OCI-LY3 (cell line): ENCODE results near the gene PMVK.

ENCODE experiments used
- H2AFZ ChIP-seq: fragments of 200-600, 300-600 bp; shearing (Covaris generic); 2 replicates; pipeline ENCODE4 v1.6.0; 2014; ENCODE audit warnings: antibody characterized with exemption, low read depth, low read length
- H3K27ac ChIP-seq: fragments of 200-600, 300-600 bp; sonication (generic); 2 replicates; pipeline ENCODE4 v1.5.1; 2014; ENCODE audit warnings: mild to moderate bottlenecking, low read length, moderate library complexity, mixed read lengths
- H3K27me3 ChIP-seq: fragments of 200-600, 300-600 bp; sonication (generic); 2 replicates; pipeline ENCODE4 v1.6.1; 2014; ENCODE audit warnings: low read depth, low read length, mixed read lengths
- H3K36me3 ChIP-seq: fragments of 200-600, 300-600 bp; sonication (generic); replicated peaks from 2 replicates; pipeline ENCODE3; 2014; ENCODE audit warnings: low read depth, low read length, mixed read lengths
- H3K4me1 ChIP-seq: fragments of 300-600, 200-600 bp; sonication (generic); 2 replicates; pipeline ENCODE4 v1.6.1; 2014; ENCODE audit warnings: low read length, mixed read lengths
- H3K4me2 ChIP-seq: fragments of 200-600, 300-600 bp; sonication (generic); 2 replicates; pipeline ENCODE4 v1.6.1; 2014; ENCODE audit warnings: low read length, mixed read lengths
- H3K4me3 ChIP-seq: fragments of 300-600, 200-600 bp; sonication (generic); 2 replicates; pipeline ENCODE4 v1.5.1; 2014; ENCODE audit warnings: antibody characterized with exemption, mild to moderate bottlenecking, low read length, moderate library complexity
- H3K79me2 ChIP-seq: fragments of 300-600, 200-600 bp; shearing (Covaris generic); 2 replicates; pipeline ENCODE4 v1.6.1; 2014; ENCODE audit warnings: mild to moderate bottlenecking, low read length, mixed read lengths
- H3K9ac ChIP-seq: fragments of 300-600, 200-600 bp; shearing (Covaris generic); 2 replicates; pipeline ENCODE4 v1.6.0; 2014; ENCODE audit warnings: mild to moderate bottlenecking, low read length, moderate library complexity
- H3K9me3 ChIP-seq: fragments of 200-600, 300-600 bp; shearing (Covaris generic); 2 replicates; pipeline ENCODE4 v1.6.1; 2014; ENCODE audit warnings: low read length, mixed read lengths; ENCODE audit not compliant: insufficient read depth
- H4K20me1 ChIP-seq: fragments of 200-600, 300-600 bp; sonication (generic); 2 replicates; pipeline ENCODE4 v1.6.1; 2016; ENCODE audit warnings: low read length, mixed read lengths; ENCODE audit not compliant: insufficient read depth
- EZH2phosphoT487 ChIP-seq: fragments of 200-600 bp; shearing (Covaris generic); IDR thresholded peaks from 2 replicates; pipeline ENCODE4 v1.6.1; 2018; ENCODE audit warnings: antibody characterized with exemption, mixed run types, low read depth
- TF ChIP-seq, protein P1 (sequence below): fragments of 200-600, 300-600 bp; sonication (generic); IDR thresholded peaks from 2 replicates; pipeline ENCODE4 v1.5.1; 2014; ENCODE audit warnings: antibody characterized with exemption, low read length, low read depth

PMVK gene

DNA sequence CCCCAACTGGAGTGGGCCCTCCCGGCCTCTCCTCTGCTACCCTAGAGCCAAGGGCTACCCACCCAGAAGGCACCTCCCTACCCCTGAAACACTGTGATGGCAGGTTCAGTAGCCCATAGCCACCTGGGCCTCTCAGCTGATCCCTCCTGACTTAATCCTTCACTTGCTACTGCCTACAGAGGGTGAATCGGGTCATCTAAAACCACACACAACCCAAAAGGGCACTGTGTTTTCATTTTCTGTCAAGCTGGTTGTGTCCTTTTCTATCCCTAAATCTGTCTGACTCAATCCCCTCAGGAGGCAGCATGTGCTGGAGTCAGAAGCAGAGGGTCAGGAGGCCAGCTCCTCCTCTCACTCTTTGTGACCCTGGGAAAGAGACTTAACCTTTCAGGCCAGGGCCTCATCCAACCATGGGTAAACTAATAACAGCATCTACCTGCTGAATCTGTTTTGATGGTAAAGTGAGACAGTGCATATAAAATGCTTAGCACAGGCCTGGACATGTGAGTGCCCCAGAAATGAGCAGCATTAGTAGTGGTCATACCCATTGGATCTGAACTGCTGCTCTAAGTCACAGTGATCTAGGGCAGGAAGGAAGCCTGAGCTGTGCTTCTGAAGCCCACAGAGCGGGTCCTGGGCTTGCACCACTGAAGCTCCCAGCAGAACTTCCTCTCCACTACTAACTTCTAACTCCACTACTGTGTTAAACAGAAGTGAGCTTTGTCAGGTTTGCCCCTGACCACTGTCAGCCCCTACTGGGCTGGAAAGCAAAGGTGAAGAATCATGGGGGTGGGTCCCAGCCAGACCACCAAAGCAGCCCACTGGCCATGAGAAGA, 11.0 kb downstream of the PMVK start:
- H3K79me2 ChIP-seq, result no peaks in the 10 kb centered on the region
- no peak overlapping the region for H2AFZ ChIP-seq
- no peaks in the 10 kb centered on the region for H3K4me1 ChIP-seq
- peaks cover 44% of the 10 kb centered on the region for H3K36me3 ChIP-seq
- no peaks in the 10 kb centered on the region for H3K9me3 ChIP-seq
- H3K9ac ChIP-seq, result no peak overlapping the region
- H4K20me1 ChIP-seq, result no peaks in the 10 kb centered on the region
- TF ChIP-seq, protein P1, sequence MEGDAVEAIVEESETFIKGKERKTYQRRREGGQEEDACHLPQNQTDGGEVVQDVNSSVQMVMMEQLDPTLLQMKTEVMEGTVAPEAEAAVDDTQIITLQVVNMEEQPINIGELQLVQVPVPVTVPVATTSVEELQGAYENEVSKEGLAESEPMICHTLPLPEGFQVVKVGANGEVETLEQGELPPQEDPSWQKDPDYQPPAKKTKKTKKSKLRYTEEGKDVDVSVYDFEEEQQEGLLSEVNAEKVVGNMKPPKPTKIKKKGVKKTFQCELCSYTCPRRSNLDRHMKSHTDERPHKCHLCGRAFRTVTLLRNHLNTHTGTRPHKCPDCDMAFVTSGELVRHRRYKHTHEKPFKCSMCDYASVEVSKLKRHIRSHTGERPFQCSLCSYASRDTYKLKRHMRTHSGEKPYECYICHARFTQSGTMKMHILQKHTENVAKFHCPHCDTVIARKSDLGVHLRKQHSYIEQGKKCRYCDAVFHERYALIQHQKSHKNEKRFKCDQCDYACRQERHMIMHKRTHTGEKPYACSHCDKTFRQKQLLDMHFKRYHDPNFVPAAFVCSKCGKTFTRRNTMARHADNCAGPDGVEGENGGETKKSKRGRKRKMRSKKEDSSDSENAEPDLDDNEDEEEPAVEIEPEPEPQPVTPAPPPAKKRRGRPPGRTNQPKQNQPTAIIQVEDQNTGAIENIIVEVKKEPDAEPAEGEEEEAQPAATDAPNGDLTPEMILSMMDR, result no peak
- TF ChIP-seq EZH2phosphoT487, result no peak
- no peak overlapping the region for H3K27ac ChIP-seq
- H3K4me2 ChIP-seq, result no peak overlapping the region
- no peaks in the 10 kb centered on the region for H3K27me3 ChIP-seq
- H3K4me3 ChIP-seq, result no peak overlapping the region

DNA sequence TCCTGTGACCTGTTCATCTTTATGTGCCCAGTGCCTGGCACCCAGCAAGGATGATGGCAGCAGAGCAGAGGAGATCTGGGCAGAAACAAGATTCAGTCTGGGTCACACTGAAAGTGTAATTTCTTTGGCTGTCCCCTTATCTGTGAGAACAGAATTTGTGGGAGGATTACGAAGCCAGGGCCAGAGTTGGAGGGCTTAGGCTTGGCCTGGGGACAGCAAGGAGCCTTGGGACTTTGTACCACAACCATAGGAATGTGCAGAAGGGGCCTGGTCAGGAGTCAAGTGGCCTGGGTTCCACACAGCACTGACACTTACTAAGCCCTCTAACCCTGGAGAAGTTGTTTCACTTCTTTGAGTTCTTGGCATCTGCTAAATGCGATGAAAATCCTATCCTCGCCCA, 12.8 kb downstream of the PMVK start:
- Histone ChIP-seq H3K4me1 (no peaks in the 10 kb centered on the region), H3K4me2 (no peak overlapping the region), H2AFZ (no peak overlapping the region), H3K79me2 (no peaks in the 10 kb centered on the region), H3K36me3 (peaks cover 37% of the 10 kb centered on the region), H3K4me3 (no peak overlapping the region), H3K9ac (no peak overlapping the region), H3K27ac (no peak overlapping the region), H3K9me3 (no peaks in the 10 kb centered on the region), H3K27me3 (no peaks in the 10 kb centered on the region), H4K20me1 (no peaks in the 10 kb centered on the region)
- TF ChIP-seq, protein P1, result no peak
- no peak for TF ChIP-seq EZH2phosphoT487

DNA sequence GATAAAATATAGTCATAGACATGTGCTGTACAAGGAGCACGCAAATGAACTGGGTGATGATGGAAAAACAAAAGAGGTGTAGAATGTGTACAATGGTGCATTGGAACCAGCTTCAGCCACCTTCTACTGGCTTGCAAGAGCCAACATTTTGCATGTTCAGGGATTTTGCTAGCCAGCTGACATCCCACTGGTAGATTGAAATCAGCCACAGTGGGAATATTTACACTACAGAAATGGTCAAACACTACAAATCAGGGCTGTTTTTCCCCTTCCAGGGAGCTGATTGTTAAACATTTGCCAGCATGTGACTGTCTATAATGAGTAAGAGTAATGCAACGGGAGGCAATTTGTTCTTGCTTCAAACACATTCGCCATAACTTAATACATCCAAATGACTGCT, 23.2 kb downstream of the PMVK start:
- Histone ChIP-seq H3K27me3 (no peaks in the 10 kb centered on the region), H3K4me2 (no peak overlapping the region), H3K4me1 (no peaks in the 10 kb centered on the region), H2AFZ (no peak overlapping the region), H3K36me3 (no peaks in the 10 kb centered on the region), H3K27ac (no peak overlapping the region), H3K9me3 (peaks cover 3% of the 10 kb centered on the region; the same call in 1 of the 2 replicates), H4K20me1 (no peaks in the 10 kb centered on the region), H3K79me2 (no peaks in the 10 kb centered on the region), H3K9ac (no peak overlapping the region), H3K4me3 (no peak overlapping the region)
- TF ChIP-seq, protein P1, result no peak
- no peak for TF ChIP-seq EZH2phosphoT487

DNA sequence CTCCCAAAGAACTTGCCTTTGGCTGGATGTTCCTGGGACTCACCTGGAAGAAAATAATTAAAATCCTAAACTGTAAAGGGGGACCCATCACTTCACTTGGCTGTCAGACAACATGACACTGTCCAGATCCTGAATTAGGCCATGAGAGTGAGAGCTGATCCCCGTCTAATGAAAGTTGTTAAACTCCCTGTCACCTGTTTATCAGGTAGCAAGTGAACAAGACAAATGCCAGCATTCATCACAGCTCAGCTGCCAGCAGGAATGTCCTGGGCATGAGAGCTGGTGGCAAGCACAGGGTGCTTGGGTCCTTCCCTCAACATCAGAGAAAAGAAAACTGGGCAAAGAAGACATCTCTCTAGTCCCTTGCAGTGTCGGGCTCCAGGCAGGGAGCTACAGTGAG, 23.8 kb downstream of the PMVK start:
- no peaks in the 10 kb centered on the region for H3K27me3 ChIP-seq
- H3K4me3 ChIP-seq, result no peak overlapping the region
- no peaks in the 10 kb centered on the region for H3K4me1 ChIP-seq
- no peak overlapping the region for H3K4me2 ChIP-seq
- TF ChIP-seq EZH2phosphoT487, result no peak
- H3K36me3 ChIP-seq, result no peaks in the 10 kb centered on the region
- no peak overlapping the region for H2AFZ ChIP-seq
- H3K79me2 ChIP-seq, result no peaks in the 10 kb centered on the region
- no peak overlapping the region for H3K9ac ChIP-seq
- no peak overlapping the region for H3K27ac ChIP-seq
- H3K9me3 ChIP-seq, result peaks cover 3% of the 10 kb centered on the region
- H4K20me1 ChIP-seq, result no peaks in the 10 kb centered on the region
